K562 (cell line): ENCODE results near the gene DNAJB2. TPM values are rescaled to one million over a fixed set of nuclear protein-coding genes. Genes with fewer than 3 reads are reported as not detected.
A peak's percentile ranks its signal among the peaks of the same experiment; 100 is the strongest.

Source experiments
- BCL6 ChIP-seq: fragments of 250-450 bp; sonication (Bioruptor Pico); IDR thresholded peaks from 2 replicates; pipeline ENCODE4 v1.4.0; 2020
- BHLHE40 ChIP-seq: IDR thresholded peaks from 2 replicates; pipeline ENCODE4 v1.6.1; 2011; ENCODE audit warnings: low read length, improper control_type of control experiment
- CREB1 ChIP-seq, 2 experiments: sonication (generic) in 1 of 2; formaldehyde crosslinking in 1 of 2; IDR thresholded peaks; 2 replicates each; pipeline versions ENCODE4 v1.6.1 to v1.8.0; 2012 to 2022; ENCODE audit warnings: inconsistent platforms in 1 of 2, mild to moderate bottlenecking in 1 of 2, missing genetic modification reagents in 1 of 2, moderate library complexity in 1 of 2
- E2F3 ChIP-seq: fragments of 250-450 bp; sonication (Bioruptor Pico); IDR thresholded peaks from 2 replicates; pipeline ENCODE4 v1.4.0; 2020; ENCODE audit warnings: mild to moderate bottlenecking
- LCOR ChIP-seq: sonication (generic); formaldehyde crosslinking; IDR thresholded peaks from 2 replicates; pipeline ENCODE4 v1.8.0; 2022; ENCODE audit warnings: mild to moderate bottlenecking, missing genetic modification reagents
- MBD1 ChIP-seq: fragments of 250-450 bp; sonication (Bioruptor Pico); IDR thresholded peaks from 2 replicates; pipeline ENCODE4 v1.8.0; 2022; ENCODE audit warnings: inconsistent platforms
- RCOR1 ChIP-seq, 2 experiments: IDR thresholded peaks; 2 replicates each; pipeline ENCODE4 v1.6.1; 2012; ENCODE audit warnings: low read depth in 2 of 2, low read length in 2 of 2, borderline replicate concordance in 1 of 2, improper control_type of control experiment in 1 of 2
- TSC22D4 ChIP-seq: fragments of 450-650 bp; IDR thresholded peaks from 2 replicates; pipeline ENCODE4 v1.6.1; 2016; ENCODE audit warnings: missing genetic modification characterization, missing biosample characterization, control low read depth
- ZFPM2 ChIP-seq: fragments of 250-450 bp; sonication (Bioruptor Pico); IDR thresholded peaks from 2 replicates; pipeline ENCODE4 v1.5.1; 2022; ENCODE audit warnings: mild to moderate bottlenecking
- ZNF77 ChIP-seq: fragments of 250-450 bp; sonication (Bioruptor Pico); IDR thresholded peaks from 2 replicates; pipeline ENCODE4 v1.5.0; 2020
- ZSCAN29 ChIP-seq: fragments of 450-650 bp; IDR thresholded peaks from 2 replicates; pipeline ENCODE4 v1.6.1; 2017
- polyA plus RNA-seq, 8 experiments: library from polyadenylated mRNA; depleted of rRNA in 4 of 8; stranded (reverse) in 5 of 8; unstranded in 3 of 8; fragments of >200 nt; fragmentation: Nextera tagmentation in 2 of 8; fragmentation: Illumina TruSeq in 1 of 8; extraction: Ambion mirVana in 2 of 8; extraction: Trizol in 1 of 8; gene quantifications; 2 replicates each; pipeline versions ENCODE4 v1.2.1 to v1.2.3, GENCODE V29; 2011 to 2014; ENCODE audit warnings: inconsistent platforms in 1 of 8, missing spikeins in 1 of 8
- total RNA-seq, 7 experiments: library from RNA; depleted of rRNA in 6 of 7; stranded (reverse); fragments of >200 nt in 6 of 7; fragmentation: Illumina TruSeq in 2 of 7; extraction: Trizol in 2 of 7; gene quantifications; 2 replicates each; pipeline versions ENCODE4 v1.2.1 to v1.2.3, GENCODE V29; 2011 to 2021; ENCODE audit warnings: low replicate concordance in 1 of 7
- TF ChIP-seq, protein P1 (sequence below): sonication (generic); formaldehyde crosslinking; IDR thresholded peaks from 2 replicates; pipeline ENCODE4 v1.8.0; 2022; ENCODE audit warnings: missing genetic modification reagents, mild to moderate bottlenecking, moderate library complexity, borderline replicate concordance
- TF ChIP-seq, protein P2 (sequence below): sonication (generic); formaldehyde crosslinking; IDR thresholded peaks from 2 replicates; pipeline ENCODE4 v1.9.0; 2022; ENCODE audit warnings: mild to moderate bottlenecking, missing genetic modification reagents
- TF ChIP-seq, protein P3 (sequence below), 2 experiments: fragments of 450-650 bp; formaldehyde crosslinking in 1 of 2; IDR thresholded peaks; 2 replicates each; pipeline versions ENCODE4 v1.4.0 to v1.6.1; 2014 to 2020; ENCODE audit warnings: mild to moderate bottlenecking in 2 of 2, borderline replicate concordance in 1 of 2, low read depth in 1 of 2

The DNAJB2 gene
- total and polyA plus RNA-seq, 9 of the 15 experiments (the other 6 are each of a cell fraction or from before 2014, with no cell fraction given) = 0.08 to 3.0 (median 2.2) TPM; not detected in 1

GRCh38 chr2:219308142-219309101 lies 29.3 kb downstream of the DNAJB2 start (continued):
- 0 out of 2 replicates have a peak, but pooled peaks have one; percentile 52 for TF ChIP-seq LCOR
- TF ChIP-seq ZNF77 (CRISPR knock-in tag) = no peak
- TF ChIP-seq, protein P1, sequence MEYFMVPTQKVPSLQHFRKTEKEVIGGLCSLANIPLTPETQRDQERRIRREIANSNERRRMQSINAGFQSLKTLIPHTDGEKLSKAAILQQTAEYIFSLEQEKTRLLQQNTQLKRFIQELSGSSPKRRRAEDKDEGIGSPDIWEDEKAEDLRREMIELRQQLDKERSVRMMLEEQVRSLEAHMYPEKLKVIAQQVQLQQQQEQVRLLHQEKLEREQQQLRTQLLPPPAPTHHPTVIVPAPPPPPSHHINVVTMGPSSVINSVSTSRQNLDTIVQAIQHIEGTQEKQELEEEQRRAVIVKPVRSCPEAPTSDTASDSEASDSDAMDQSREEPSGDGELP = peak; percentile 77
- TF ChIP-seq E2F3 (CRISPR knock-in tag) = no peak
- no peak for TF ChIP-seq BCL6 (CRISPR knock-in tag)
- TF ChIP-seq MBD1 (CRISPR knock-in tag) = no peak
- TF ChIP-seq CREB1 (IDR thresholded peaks at IDR 0.05) = peak; percentile 8; the same call in 1 of the 2 replicates
- peak; percentile 40; the same call in 1 of the 2 replicates for TF ChIP-seq CREB1 (CRISPR knock-in tag; IDR thresholded peaks at IDR 0.05)
- TF ChIP-seq, protein P2, sequence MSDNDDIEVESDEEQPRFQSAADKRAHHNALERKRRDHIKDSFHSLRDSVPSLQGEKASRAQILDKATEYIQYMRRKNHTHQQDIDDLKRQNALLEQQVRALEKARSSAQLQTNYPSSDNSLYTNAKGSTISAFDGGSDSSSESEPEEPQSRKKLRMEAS (CRISPR knock-in tag) = 0 out of 2 replicates have a peak, but pooled peaks have one; percentile 20
- TF ChIP-seq, protein P3, sequence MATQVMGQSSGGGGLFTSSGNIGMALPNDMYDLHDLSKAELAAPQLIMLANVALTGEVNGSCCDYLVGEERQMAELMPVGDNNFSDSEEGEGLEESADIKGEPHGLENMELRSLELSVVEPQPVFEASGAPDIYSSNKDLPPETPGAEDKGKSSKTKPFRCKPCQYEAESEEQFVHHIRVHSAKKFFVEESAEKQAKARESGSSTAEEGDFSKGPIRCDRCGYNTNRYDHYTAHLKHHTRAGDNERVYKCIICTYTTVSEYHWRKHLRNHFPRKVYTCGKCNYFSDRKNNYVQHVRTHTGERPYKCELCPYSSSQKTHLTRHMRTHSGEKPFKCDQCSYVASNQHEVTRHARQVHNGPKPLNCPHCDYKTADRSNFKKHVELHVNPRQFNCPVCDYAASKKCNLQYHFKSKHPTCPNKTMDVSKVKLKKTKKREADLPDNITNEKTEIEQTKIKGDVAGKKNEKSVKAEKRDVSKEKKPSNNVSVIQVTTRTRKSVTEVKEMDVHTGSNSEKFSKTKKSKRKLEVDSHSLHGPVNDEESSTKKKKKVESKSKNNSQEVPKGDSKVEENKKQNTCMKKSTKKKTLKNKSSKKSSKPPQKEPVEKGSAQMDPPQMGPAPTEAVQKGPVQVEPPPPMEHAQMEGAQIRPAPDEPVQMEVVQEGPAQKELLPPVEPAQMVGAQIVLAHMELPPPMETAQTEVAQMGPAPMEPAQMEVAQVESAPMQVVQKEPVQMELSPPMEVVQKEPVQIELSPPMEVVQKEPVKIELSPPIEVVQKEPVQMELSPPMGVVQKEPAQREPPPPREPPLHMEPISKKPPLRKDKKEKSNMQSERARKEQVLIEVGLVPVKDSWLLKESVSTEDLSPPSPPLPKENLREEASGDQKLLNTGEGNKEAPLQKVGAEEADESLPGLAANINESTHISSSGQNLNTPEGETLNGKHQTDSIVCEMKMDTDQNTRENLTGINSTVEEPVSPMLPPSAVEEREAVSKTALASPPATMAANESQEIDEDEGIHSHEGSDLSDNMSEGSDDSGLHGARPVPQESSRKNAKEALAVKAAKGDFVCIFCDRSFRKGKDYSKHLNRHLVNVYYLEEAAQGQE (IDR thresholded peaks at IDR 0.05; ENCODE audit: borderline replicate concordance) = peak; percentile 99
- TF ChIP-seq, protein P3 (CRISPR knock-in tag; IDR thresholded peaks at IDR 0.05; ENCODE audit: low read depth) = peak; percentile 99
- TF ChIP-seq ZFPM2 (CRISPR knock-in tag) = no peak
- TF ChIP-seq RCOR1 (IDR thresholded peaks at IDR 0.05; ENCODE audit: borderline replicate concordance in 1 of 2, low read depth in 2 of 2, low read length in 2 of 2) = peak in 1 of 2 experiments; percentile 60; a peak in 1 of 4 replicates
- 0 out of 2 replicates have a peak, but pooled peaks have one; percentile 22 for TF ChIP-seq BHLHE40
- no peak for TF ChIP-seq ZSCAN29
- no peak for TF ChIP-seq TSC22D4
